Neuronal stem cell (in vitro differentiated cells): ENCODE measurements around the gene RAB2B.

Experiments
- DNase-seq: peaks from one replicate; pipeline ENCODE4 v3.0.0-alpha.2; 2013; ENCODE audit warnings: low spot score
- H2AFZ ChIP-seq: one replicate; pipeline ENCODE4 v1.6.1; 2013; ENCODE audit warnings: mild to moderate bottlenecking, low read length, inconsistent platforms
- H2AK5ac ChIP-seq: 2 replicates; pipeline ENCODE4 v1.6.1; 2013; ENCODE audit warnings: low read depth, mild to moderate bottlenecking, inconsistent platforms, low read length, moderate library complexity, mixed read lengths
- H2BK120ac ChIP-seq: 2 replicates; pipeline ENCODE4 v1.6.1; 2013; ENCODE audit warnings: low read depth, mild to moderate bottlenecking, inconsistent platforms, low read length, moderate library complexity, mixed read lengths
- H2BK12ac ChIP-seq: one replicate; pipeline ENCODE4 v1.6.1; 2013; ENCODE audit warnings: low read length, inconsistent platforms
- H2BK15ac ChIP-seq: 2 replicates; pipeline ENCODE4 v1.6.1; 2013; ENCODE audit warnings: mild to moderate bottlenecking, low read length, inconsistent platforms, mixed read lengths
- H2BK5ac ChIP-seq: one replicate; pipeline ENCODE4 v1.6.1; 2013; ENCODE audit warnings: inconsistent platforms, mild to moderate bottlenecking, low read length, moderate library complexity
- H3K14ac ChIP-seq: one replicate; pipeline ENCODE4 v1.6.1; 2013; ENCODE audit warnings: low read length, inconsistent platforms
- H3K18ac ChIP-seq: 2 replicates; pipeline ENCODE4 v1.6.1; 2013; ENCODE audit warnings: low read length, inconsistent platforms
- H3K23ac ChIP-seq: 2 replicates; pipeline ENCODE4 v1.6.1; 2013; ENCODE audit warnings: low read depth, mild to moderate bottlenecking, mixed read lengths, low read length, inconsistent platforms; ENCODE audit not compliant: poor library complexity
- H3K27ac ChIP-seq: replicated peaks from 3 replicates; pipeline ENCODE4 v1.5.1; 2013; ENCODE audit warnings: low read length, inconsistent platforms
- H3K27me3 ChIP-seq, 3 experiments: 2 replicates each; pipeline ENCODE4 v1.6.1; 2013; ENCODE audit warnings: low read length in 3 of 3, mild to moderate bottlenecking in 2 of 3, inconsistent platforms in 1 of 3, low read depth in 1 of 3, mixed read lengths in 1 of 3, moderate library complexity in 1 of 3; ENCODE audit not compliant: control insufficient read depth in 3 of 3, insufficient read depth in 3 of 3
- H3K36me3 ChIP-seq, 2 donors: replicated peaks in 1 of 2; 2 replicates each; pipeline ENCODE4 v1.6.1; 2013; ENCODE audit warnings: low read length in 2 of 2; ENCODE audit not compliant: control insufficient read depth in 2 of 2, insufficient read depth in 2 of 2
- H3K4ac ChIP-seq: 2 replicates; pipeline ENCODE4 v1.6.1; 2013; ENCODE audit warnings: inconsistent platforms, mild to moderate bottlenecking, low read length, moderate library complexity
- H3K4me1 ChIP-seq, 2 donors: 1 replicate in 1 of 2; 2 replicates in 1 of 2; pipeline ENCODE4 v1.6.1; 2013; ENCODE audit warnings: low read length in 2 of 2, low read depth in 1 of 2; ENCODE audit not compliant: control insufficient read depth in 2 of 2, insufficient read depth in 1 of 2
- H3K4me2 ChIP-seq: one replicate; pipeline ENCODE4 v1.6.1; 2013; ENCODE audit warnings: mild to moderate bottlenecking, low read length, inconsistent platforms; ENCODE audit not compliant: insufficient read depth, poor library complexity, severe bottlenecking
- H3K4me3 ChIP-seq, 2 donors: 2 replicates each; pipeline ENCODE4 v1.5.1; 2013; ENCODE audit warnings: low read length in 2 of 2, mild to moderate bottlenecking in 2 of 2, inconsistent platforms in 1 of 2, moderate library complexity in 1 of 2
- H3K79me1 ChIP-seq: one replicate; pipeline ENCODE4 v1.6.1; 2013; ENCODE audit warnings: low read depth, mild to moderate bottlenecking, inconsistent platforms, low read length, moderate library complexity
- H3K9ac ChIP-seq: one replicate; pipeline ENCODE4 v1.6.1; 2013; ENCODE audit warnings: mild to moderate bottlenecking, low read depth, low read length, inconsistent platforms; ENCODE audit not compliant: poor library complexity
- H3K9me3 ChIP-seq, 2 donors: replicated peaks in 1 of 2; 2 replicates each; pipeline versions ENCODE3 to v1.6.1; 2013; ENCODE audit warnings: low read length in 2 of 2, mild to moderate bottlenecking in 2 of 2, inconsistent platforms in 1 of 2, low read depth in 1 of 2, mixed read lengths in 1 of 2, moderate library complexity in 1 of 2; ENCODE audit not compliant: control insufficient read depth in 2 of 2, insufficient read depth in 1 of 2
- H4K8ac ChIP-seq: one replicate; pipeline ENCODE4 v1.6.1; 2013; ENCODE audit warnings: low read depth, mild to moderate bottlenecking, inconsistent platforms, low read length, moderate library complexity
- H4K91ac ChIP-seq: one replicate; pipeline ENCODE4 v1.6.1; 2013; ENCODE audit warnings: low read length, low read depth, mild to moderate bottlenecking, inconsistent platforms; ENCODE audit not compliant: poor library complexity
- WGBS, 2 donors: extraction: QIAGEN DNeasy Blood & Tissue Kit; methylation state at CpG; one replicate each; pipeline ENCODE4 v1.1.7; 2013; ENCODE audit warnings: missing lambda C conversion rate in 2 of 2, mixed read lengths in 1 of 2; ENCODE audit not compliant: insufficient read length in 2 of 2, insufficient replicate concordance in 1 of 2; ENCODE audit errors: extremely low coverage in 2 of 2; 5-methylcytosine and 5-hydroxymethylcytosine counted together

Gene RAB2B

DNA sequence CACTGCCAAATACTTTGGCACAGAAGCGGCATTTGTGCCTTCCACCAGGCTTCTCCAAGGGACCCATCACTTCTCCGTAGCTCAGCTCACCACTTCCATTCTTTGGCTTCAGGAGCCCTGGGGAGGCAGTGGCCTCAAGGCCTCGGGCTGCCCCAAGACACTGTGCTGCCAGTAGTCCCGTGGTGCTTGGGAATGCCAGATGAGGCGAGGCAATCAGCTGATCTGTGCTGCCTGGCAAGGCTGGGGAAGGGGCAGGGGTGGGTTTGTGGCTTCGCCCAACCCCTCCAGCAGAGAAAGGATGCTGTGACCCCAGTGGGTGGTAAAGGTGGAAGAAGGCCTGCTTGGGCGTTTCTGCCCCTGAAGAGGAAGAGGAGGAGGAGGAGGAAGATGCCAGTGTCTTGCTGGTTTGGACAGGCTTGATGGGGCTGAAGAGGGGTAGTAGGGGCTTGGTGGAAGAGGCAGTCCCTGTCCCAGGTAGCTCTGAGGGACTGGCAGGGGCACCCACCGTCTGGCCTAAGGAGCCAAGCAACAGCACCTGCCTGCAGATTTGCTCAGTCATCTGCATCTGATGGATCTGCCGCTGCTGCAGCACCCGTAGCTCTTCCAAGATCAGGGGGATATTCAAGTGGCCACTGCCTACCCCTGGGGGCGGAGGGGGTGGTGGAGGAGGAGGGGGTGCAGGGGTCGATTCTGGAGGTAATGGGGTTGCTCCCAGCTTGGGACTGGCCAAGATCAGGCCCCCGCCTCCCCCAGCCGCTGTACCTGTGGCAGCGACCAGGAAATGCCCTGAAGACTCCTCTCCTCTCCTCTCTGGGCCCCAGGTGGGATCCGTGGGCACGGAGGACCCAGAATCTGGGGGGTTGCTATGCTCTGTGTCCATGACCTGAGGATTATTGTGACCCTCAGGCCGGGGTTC, 48.1 kb upstream of the RAB2B start:
- Histone ChIP-seq H3K79me1 (peaks cover 11% of the 10 kb centered on the region), H3K4ac (no peak overlapping the region), H2AK5ac (peak overlapping the region; percentile 72), H3K18ac (peak overlapping the region; percentile 86), H3K4me3 (peak overlapping the region; percentile 88 to 93), H2BK15ac (no peak overlapping the region), H3K27ac (peak overlapping the region; percentile 97), H4K8ac (no peak overlapping the region), H3K27me3 (no peaks in the 10 kb centered on the region), H3K9ac (peak overlapping the region; percentile 71), H3K4me1 (peaks cover 27 to 43% of the 10 kb centered on the region in 2 donors), H2BK120ac (no peak overlapping the region), H3K9me3 (peaks cover 2 to 4% of the 10 kb centered on the region in 2 donors), H3K23ac (peak overlapping the region; percentile 16), H3K4me2 (peak overlapping the region; percentile 85), H4K91ac (no peak overlapping the region), H2BK5ac (peak overlapping the region; percentile 39), H3K14ac (no peak overlapping the region), H2BK12ac (no peak overlapping the region), H3K36me3 (peaks cover 41 to 79% of the 10 kb centered on the region in 2 donors), H2AFZ (no peak overlapping the region)
- WGBS, 2 donors, result no CpG with 5 or more reads among the region's 18 CpGs
- no peak for DNase-seq

DNA sequence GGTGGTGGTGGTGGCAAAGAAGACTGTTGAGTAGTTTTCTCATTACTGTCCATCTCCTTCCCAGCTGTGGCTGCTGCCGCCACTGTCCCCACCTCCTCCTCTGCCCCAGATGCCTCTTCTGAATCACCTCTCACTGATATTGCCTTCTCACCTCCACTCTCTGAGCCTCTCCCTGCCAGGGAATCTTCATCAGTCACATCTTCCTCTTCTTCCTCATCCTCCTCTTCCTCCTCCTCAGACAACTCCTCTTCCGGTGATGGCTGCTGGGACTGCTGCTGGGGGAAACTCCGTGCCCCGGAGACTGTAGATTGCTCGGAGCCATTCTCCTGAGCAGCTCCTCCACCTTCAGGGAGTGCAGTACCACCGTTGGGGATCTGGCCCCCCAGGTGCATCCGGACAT, 46.4 kb upstream of the RAB2B start:
- Histone ChIP-seq H3K4ac (no peak overlapping the region), H3K27ac (peak overlapping the region; percentile 43), H3K14ac (no peak overlapping the region), H3K36me3 (peaks cover 41 to 69% of the 10 kb centered on the region in 2 donors), H2BK12ac (no peak overlapping the region), H3K9ac (peak overlapping the region; percentile 82), H3K4me3 (peak overlapping the region in 1 of 2 donors; percentile 16), H4K8ac (peak overlapping the region; percentile 97), H3K79me1 (peaks cover 11% of the 10 kb centered on the region), H3K4me1 (peaks cover 22 to 40% of the 10 kb centered on the region in 2 donors), H2AK5ac (peak overlapping the region; percentile 53), H4K91ac (no peak overlapping the region), H2BK5ac (peak overlapping the region; percentile 59), H3K9me3 (peaks cover 2 to 4% of the 10 kb centered on the region in 2 donors), H3K23ac (peak overlapping the region; percentile 30), H2BK120ac (no peak overlapping the region), H3K4me2 (peak overlapping the region; percentile 47), H2AFZ (no peak overlapping the region), H3K18ac (peak overlapping the region; percentile 92), H2BK15ac (no peak overlapping the region), H3K27me3 (no peaks in the 10 kb centered on the region)
- WGBS, 2 donors, result no CpG with 5 or more reads among the region's 7 CpGs
- no peak for DNase-seq

DNA sequence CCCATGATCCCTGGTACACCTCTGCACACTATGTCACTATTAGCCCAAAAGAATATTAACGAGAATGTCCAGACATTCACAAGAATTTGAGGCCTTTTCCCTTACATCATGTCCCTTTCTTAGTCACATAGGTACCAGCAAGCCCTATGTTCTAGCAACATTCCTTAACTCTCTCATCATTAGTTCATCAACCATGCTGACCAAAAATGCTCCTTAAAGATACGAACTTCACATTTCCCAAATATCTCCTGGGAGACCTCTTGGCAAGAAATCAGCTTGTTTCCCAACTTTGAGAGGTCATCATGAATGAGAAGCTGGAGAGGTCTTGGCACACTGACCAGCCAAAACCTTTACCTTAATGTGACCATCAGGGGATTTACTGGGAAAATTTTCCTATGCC, 44.7 kb upstream of the RAB2B start:
- Histone ChIP-seq H2BK120ac (no peak overlapping the region), H3K36me3 (peaks cover 41 to 64% of the 10 kb centered on the region in 2 donors), H3K4me1 (peaks cover 15 to 38% of the 10 kb centered on the region in 2 donors), H3K9me3 (peaks cover 2 to 4% of the 10 kb centered on the region in 2 donors), H4K8ac (no peak overlapping the region), H3K14ac (no peak overlapping the region), H3K18ac (no peak overlapping the region), H3K9ac (no peak overlapping the region), H2BK5ac (no peak overlapping the region), H3K79me1 (peaks cover 11% of the 10 kb centered on the region), H2BK12ac (no peak overlapping the region), H4K91ac (no peak overlapping the region), H3K4ac (no peak overlapping the region), H3K23ac (no peak overlapping the region), H2AFZ (no peak overlapping the region), H3K4me2 (peak overlapping the region; percentile 21), H2BK15ac (no peak overlapping the region), H2AK5ac (no peak overlapping the region), H3K27ac (peak overlapping the region; percentile 43), H3K4me3 (no peak overlapping the region), H3K27me3 (no peaks in the 10 kb centered on the region)
- WGBS, 2 donors, result no CpG with 5 or more reads among the region's 2 CpGs
- no peak for DNase-seq

DNA sequence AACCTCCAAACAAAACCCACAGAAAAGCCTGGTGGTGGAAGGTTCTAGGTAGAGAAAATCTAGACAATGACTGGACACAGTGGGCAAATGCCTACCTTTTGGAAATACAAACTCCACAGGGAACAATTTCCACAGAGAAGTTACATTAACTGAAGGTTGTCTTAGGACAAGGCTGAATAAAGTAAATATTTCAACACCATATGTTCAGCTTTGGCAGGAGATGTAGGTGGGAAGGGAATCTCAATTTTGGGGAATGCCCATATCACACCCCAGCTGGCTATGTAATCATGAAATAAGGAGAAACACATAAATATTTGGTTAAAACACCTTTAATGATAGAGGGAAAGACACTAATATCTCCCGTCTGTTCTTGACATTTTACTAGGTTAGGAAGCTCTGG, 44.0 kb upstream of the RAB2B start:
- H3K27ac ChIP-seq, result peak overlapping the region; percentile 43
- H3K4me1 ChIP-seq, result peaks cover 15 to 39% of the 10 kb centered on the region in 2 donors
- no CpG with 5 or more reads among the region's 1 CpG for WGBS, 2 donors
- peaks cover 11% of the 10 kb centered on the region for H3K79me1 ChIP-seq
- no peak overlapping the region for H3K18ac ChIP-seq
- H2BK15ac ChIP-seq, result no peak overlapping the region
- no peaks in the 10 kb centered on the region for H3K27me3 ChIP-seq
- no peak overlapping the region for H4K91ac ChIP-seq
- H2BK5ac ChIP-seq, result no peak overlapping the region
- H3K4me2 ChIP-seq, result no peak overlapping the region
- no peak overlapping the region for H2BK120ac ChIP-seq
- no peak overlapping the region for H2BK12ac ChIP-seq
- H4K8ac ChIP-seq, result no peak overlapping the region
- H3K14ac ChIP-seq, result no peak overlapping the region
- H2AFZ ChIP-seq, result no peak overlapping the region
- no peak overlapping the region for H3K4me3 ChIP-seq
- H3K9me3 ChIP-seq, result peaks cover 2 to 4% of the 10 kb centered on the region in 2 donors
- no peak overlapping the region for H3K4ac ChIP-seq
- H2AK5ac ChIP-seq, result no peak overlapping the region
- H3K9ac ChIP-seq, result no peak overlapping the region
- no peak overlapping the region for H3K23ac ChIP-seq
- H3K36me3 ChIP-seq, result peaks cover 41 to 64% of the 10 kb centered on the region in 2 donors
- DNase-seq, result no peak
